HepG2 (cell line): Measurements from ENCODE around the gene PCNX1. TPM values are rescaled to one million over a fixed set of nuclear protein-coding genes. Genes with fewer than 3 reads are reported as not detected.

Experiments used
- ATAC-seq: fragments of 200-7000 bp; cut with Tn5 transposase; 3 replicates; pipeline ENCODE4 v1.9.1; 2020; ENCODE audit warnings: mild to moderate bottlenecking, moderate library complexity
- BruUV-seq: library from RNA; stranded (reverse); fragments of 400-500 nt; replicated peaks from 2 replicates; lab custom pipeline; 2021; lab: Mats Ljungman, UMichigan
- CTCF ChIA-PET: fragments of 300-600 bp; formaldehyde crosslinking; extraction: SDS; loops from one replicate; lab custom pipeline; 2021; ENCODE audit warnings: low total read pairs, inconsistent platforms, low intra/inter-chr PET ratio; lab: Yijun Ruan, JAX
- POLR2A ChIA-PET: fragments of 350-600 bp; sonication (Branson Sonifier 250); formaldehyde crosslinking; loops from one replicate; lab custom pipeline; 2020; ENCODE audit warnings: antibody characterized with exemption, inconsistent platforms; lab: Yijun Ruan, JAX
- DNase-seq: peaks from one replicate; pipeline ENCODE4 v3.0.0-alpha.2; 2015; ENCODE audit warnings: low spot score
- FAIRE-seq: peaks from 3 replicates; lab custom pipeline; 2011; peaks lifted over from hg19 to GRCh38; lab: Jason Lieb, UNC
- H2AFZ ChIP-seq: one replicate; pipeline ENCODE4 v1.6.1; 2011; ENCODE audit warnings: low read length, inconsistent platforms
- H3K27ac ChIP-seq: fragments of 300-600 bp; 3 replicates; pipeline ENCODE4 v1.8.0; 2011; ENCODE audit warnings: mixed run types, mild to moderate bottlenecking, mixed read lengths, low read length, inconsistent platforms; ENCODE audit not compliant: insufficient read depth; ENCODE audit errors: extremely low read length
- H3K27me3 ChIP-seq, 2 experiments: fragments of 200-600 bp in 1 of 2; 2 replicates in 1 of 2; 3 replicates in 1 of 2; pipeline versions ENCODE4 v1.6.0 to v1.8.0; 2011; ENCODE audit warnings: low read length in 2 of 2, mild to moderate bottlenecking in 2 of 2, moderate library complexity in 2 of 2, inconsistent platforms in 1 of 2; ENCODE audit not compliant: insufficient read depth in 2 of 2, control insufficient read depth in 1 of 2
- H3K36me3 ChIP-seq, 2 experiments: fragments of 200-600 bp in 1 of 2; replicated peaks in 1 of 2; 2 replicates in 1 of 2; 3 replicates in 1 of 2; pipeline versions ENCODE4 v1.5.1 to v1.8.0; 2011; ENCODE audit warnings: low read length in 2 of 2, inconsistent platforms in 1 of 2; ENCODE audit not compliant: insufficient read depth in 2 of 2, control insufficient read depth in 1 of 2
- H3K4me1 ChIP-seq: 2 replicates; pipeline ENCODE4 v1.5.1; 2012; ENCODE audit warnings: low read length, inconsistent platforms; ENCODE audit not compliant: insufficient read depth
- H3K4me2 ChIP-seq: 2 replicates; pipeline ENCODE4 v1.6.0; 2011; ENCODE audit warnings: low read depth, low read length, inconsistent platforms
- H3K4me3 ChIP-seq, 3 experiments: fragments of 200-600 bp in 1 of 3; sonication (generic), shearing (Covaris generic) in 1 of 3; replicated peaks in 1 of 3; 2 replicates each; pipeline ENCODE4 v1.5.1; 2011 to 2016; ENCODE audit warnings: low read length in 3 of 3, inconsistent platforms in 2 of 3, low read depth in 2 of 3, mild to moderate bottlenecking in 2 of 3, control low read depth in 1 of 3, mixed read lengths in 1 of 3; ENCODE audit not compliant: insufficient read depth in 1 of 3
- H3K79me2 ChIP-seq: one replicate; pipeline ENCODE4 v1.6.1; 2011; ENCODE audit warnings: low read length, inconsistent platforms; ENCODE audit not compliant: insufficient read depth
- H3K9ac ChIP-seq: 2 replicates; pipeline ENCODE4 v1.6.0; 2011; ENCODE audit warnings: mild to moderate bottlenecking, low read depth, low read length, inconsistent platforms; ENCODE audit not compliant: insufficient read depth
- H3K9me3 ChIP-seq: 2 replicates; pipeline ENCODE4 v1.5.1; 2012; ENCODE audit warnings: mild to moderate bottlenecking, low read length
- H4K20me1 ChIP-seq: 2 replicates; pipeline ENCODE4 v1.6.0; 2011; ENCODE audit warnings: inconsistent platforms, mild to moderate bottlenecking, low read length, moderate library complexity; ENCODE audit not compliant: insufficient read depth
- CREB1 ChIP-seq, 2 experiments: fragments of 450-650 bp in 1 of 2; IDR thresholded peaks; 2 replicates each; pipeline ENCODE4 v1.6.1; 2016 to 2017; ENCODE audit warnings: control low read depth in 1 of 2, mild to moderate bottlenecking in 1 of 2, missing compliant biosample characterization in 1 of 2, missing genetic modification characterization in 1 of 2
- HOMEZ ChIP-seq: IDR thresholded peaks from 2 replicates; pipeline ENCODE4 v1.6.1; 2016; ENCODE audit warnings: low read depth
- MTF1 ChIP-seq: sonication (generic); formaldehyde crosslinking; IDR thresholded peaks from 2 replicates; pipeline ENCODE4 v1.5.0; 2020; ENCODE audit warnings: missing genetic modification reagents
- RARG ChIP-seq: sonication (generic); formaldehyde crosslinking; IDR thresholded peaks from 2 replicates; pipeline ENCODE4 v1.4.0; 2020; ENCODE audit warnings: low read depth, mild to moderate bottlenecking, missing genetic modification reagents
- RBM39 ChIP-seq: fragments of 200-400 bp; formaldehyde crosslinking; IDR thresholded peaks from one replicate; pipeline ENCODE4 v1.6.1; 2018; ENCODE audit warnings: antibody characterized with exemption, mild to moderate bottlenecking, low read depth, low read length; ENCODE audit not compliant: poor library complexity, severe bottlenecking
- SIX1 ChIP-seq: sonication (generic); formaldehyde crosslinking; IDR thresholded peaks from 2 replicates; pipeline ENCODE4 v1.4.0; 2020; ENCODE audit warnings: missing genetic modification reagents, borderline replicate concordance
- ZNF121 ChIP-seq: sonication (generic); formaldehyde crosslinking; IDR thresholded peaks from 2 replicates; pipeline ENCODE4 v1.5.0; 2020; ENCODE audit warnings: mild to moderate bottlenecking, missing genetic modification reagents
- ZNF251 ChIP-seq: sonication (generic); formaldehyde crosslinking; IDR thresholded peaks from 2 replicates; pipeline ENCODE4 v1.9.0; 2021; ENCODE audit warnings: mild to moderate bottlenecking, missing genetic modification reagents
- ZNF572 ChIP-seq: sonication (generic); formaldehyde crosslinking; IDR thresholded peaks from 2 replicates; pipeline ENCODE4 v1.5.1; 2020; ENCODE audit warnings: mild to moderate bottlenecking, missing genetic modification reagents
- ZNF605 ChIP-seq: sonication (generic); formaldehyde crosslinking; IDR thresholded peaks from 2 replicates; pipeline ENCODE4 v1.8.0; 2022; ENCODE audit warnings: mild to moderate bottlenecking, missing genetic modification reagents
- ZNF740 ChIP-seq: sonication (generic); formaldehyde crosslinking; IDR thresholded peaks from 2 replicates; pipeline ENCODE4 v1.4.0; 2020; ENCODE audit warnings: missing genetic modification reagents
- ZNF746 ChIP-seq: sonication (generic); formaldehyde crosslinking; IDR thresholded peaks from 2 replicates; pipeline ENCODE4 v1.8.0; 2022; ENCODE audit warnings: mild to moderate bottlenecking, missing genetic modification reagents
- WGBS: methylation state at CpG from one replicate; pipeline ENCODE4 v1.1.6; 2017; ENCODE audit warnings: low lambda C conversion rate; 5-methylcytosine and 5-hydroxymethylcytosine counted together
- in situ Hi-C: cut with HindIII; loops from 2 replicates; pipeline ENCODE4 v1.10.0; 2017; ENCODE audit warnings: low pct_unique_long_range_greater_than_20kb; ENCODE audit not compliant: extremely low pct_ligation_motif_present
- intact Hi-C: fragments of 100-400 bp; cut with micrococcal nuclease; formaldehyde crosslinking; loops from one replicate; pipeline ENCODE4 v1.10.0; 2022; ENCODE audit not compliant: unreplicated experiment
- polyA plus RNA-seq, 8 experiments: library from polyadenylated mRNA; depleted of rRNA in 3 of 8; stranded (reverse) in 7 of 8; unstranded in 1 of 8; fragments of >200 nt; fragmentation: Illumina TruSeq in 4 of 8; extraction: Trizol in 4 of 8; gene quantifications; 2 replicates each; pipeline versions ENCODE4 v1.2.1 to v1.2.3, GENCODE V29; 2011 to 2016; ENCODE audit warnings: low read depth in 4 of 8, missing spikeins in 1 of 8, mixed read lengths in 1 of 8; ENCODE audit not compliant: insufficient read depth in 1 of 8
- total RNA-seq, 5 experiments: library from RNA; depleted of rRNA; stranded (reverse); fragments of >200 nt; fragmentation: Illumina TruSeq; extraction: Trizol; gene quantifications; 2 replicates each; pipeline ENCODE4 v1.2.3, GENCODE V29; 2016; ENCODE audit warnings: low read depth in 1 of 5

Gene PCNX1
- total and polyA plus RNA-seq, 2 of the 13 experiments (the other 11 are each of a cell fraction or from before 2014, with no cell fraction given), result 24.9 to 30.3 TPM

- TF ChIP-seq ZNF746 (CRISPR knock-in tag) (no peak), ZNF740 (CRISPR knock-in tag) (no peak), SIX1 (0 out of 2 replicates have a peak, but pooled peaks have one; percentile 26), CREB1 (IDR thresholded peaks at IDR 0.05) (no peak), CREB1 (CRISPR knock-in tag; IDR thresholded peaks at IDR 0.05) (no peak), HOMEZ (CRISPR knock-in tag) (0 out of 2 replicates have a peak, but pooled peaks have one; percentile 3), ZNF572 (CRISPR knock-in tag) (no peak), RBM39 (no peak), ZNF251 (CRISPR knock-in tag) (no peak), RARG (CRISPR knock-in tag) (no peak), ZNF121 (CRISPR knock-in tag) (peak; percentile 84), MTF1 (CRISPR knock-in tag) (no peak), ZNF605 (no peak)
- TF ChIP-seq, all 625 proteins: peak for 3
- in situ Hi-C loops, result no loop called here
- POLR2A ChIA-PET, result interaction anchor here (2.4 kb wide), 1 partner anchor 28 kb away, joined by 7 read pairs; the partner anchor contains the start of gene PCNX1
- Histone ChIP-seq H3K4me3 (no peak overlapping the region), H3K27ac (peak overlapping the region; percentile 46), H3K27me3 (no peaks in the 10 kb centered on the region), H3K9ac (no peak overlapping the region), H2AFZ (no peak overlapping the region), H3K36me3 (no peaks in the 10 kb centered on the region), H4K20me1 (peaks cover 22% of the 10 kb centered on the region), H3K4me1 (peaks cover 35% of the 10 kb centered on the region), H3K9me3 (no peaks in the 10 kb centered on the region), H3K4me2 (peak overlapping the region; percentile 21), H3K79me2 (peaks cover 58% of the 10 kb centered on the region)
- no peak for DNase-seq
- intact Hi-C loops, result no loop called here
- BruUV-seq, result no TSS peak
- no peak for FAIRE-seq
- CTCF ChIA-PET, result no interaction called here
- 44% methylated on average over 3 of the region's 3 CpGs for WGBS
- ATAC-seq, result peak; percentile 76
Observed at GRCh38 chr14:70935135-70935534, 27.9 kb downstream of the PCNX1 start.
